ENCODE results near the gene TAF15. TPM values are rescaled to one million over a fixed set of nuclear protein-coding genes. Genes with fewer than 3 reads are reported as not detected.
A peak's percentile ranks its signal among the peaks of the same experiment; 100 is the strongest.

The TAF15 gene
- total RNA-seq, 2 donors from 2014 or later = 310 to 312 TPM

- peaks cover 46% of the 10 kb centered on the region for H3K27me3 Mint-ChIP-seq (ENCODE audit: low read depth)
- peak; percentile 56 to 64 for DNase-seq
- peaks cover 18% of the 10 kb centered on the region for H3K4me1 Mint-ChIP-seq (ENCODE audit: low read depth)
- H3K27ac Mint-ChIP-seq = no peak within 1 kb of the TSS
- no peaks in the 10 kb centered on the region for H3K9me3 Mint-ChIP-seq
- peak; percentile 84 to 85 for ATAC-seq (replicated peaks in 1 of 2)
- no peaks in the 10 kb centered on the region for H3K36me3 Mint-ChIP-seq (ENCODE audit: insufficient read depth in 2 of 2)
- peak within 1 kb of the TSS; percentile 80 to 82 for H3K4me3 Mint-ChIP-seq
Observed at GRCh38 chr17:35795007-35795870, 14.0 kb upstream of the TAF15 start, which contains the start of gene MMP28. Gene MMP28 (minus strand): TSS chr17:35795641. CDS start chr17:35795377, 264 bp downstream.

GRCh38 chr17:35795871-35796265, 13.4 kb upstream of the TAF15 start:
- peaks cover 19% of the 10 kb centered on the region for H3K4me1 Mint-ChIP-seq (ENCODE audit: low read depth)
- no peaks in the 10 kb centered on the region for H3K9me3 Mint-ChIP-seq
- H3K27ac Mint-ChIP-seq = no peak overlapping the region
- H3K36me3 Mint-ChIP-seq (ENCODE audit: insufficient read depth in 2 of 2) = no peaks in the 10 kb centered on the region
- peaks cover 46% of the 10 kb centered on the region for H3K27me3 Mint-ChIP-seq (ENCODE audit: low read depth)
- ATAC-seq (replicated peaks in 1 of 2) (peak in 1 of 2 donors; percentile 10), DNase-seq (no peak)
- peak overlapping the region; percentile 63 to 82 for H3K4me3 Mint-ChIP-seq

GRCh38 chr17:35796942-35797341, 12.3 kb upstream of the TAF15 start:
- Mint-ChIP-seq H3K27ac (no peak overlapping the region), H3K4me1 (ENCODE audit: low read depth) (peaks cover 29% of the 10 kb centered on the region), H3K4me3 (peak overlapping the region in 1 of 2 donors; percentile 52), H3K27me3 (ENCODE audit: low read depth) (peaks cover 44% of the 10 kb centered on the region), H3K9me3 (no peaks in the 10 kb centered on the region), H3K36me3 (ENCODE audit: insufficient read depth in 2 of 2) (no peaks in the 10 kb centered on the region)
- ATAC-seq (replicated peaks in 1 of 2) (no peak), DNase-seq (no peak)

- DNase-seq = no peak
- Mint-ChIP-seq H3K27ac (no peak overlapping the region), H3K4me1 (ENCODE audit: low read depth) (peaks cover 34% of the 10 kb centered on the region), H3K27me3 (ENCODE audit: low read depth) (peaks cover 40% of the 10 kb centered on the region), H3K36me3 (ENCODE audit: insufficient read depth in 2 of 2) (no peaks in the 10 kb centered on the region), H3K9me3 (no peaks in the 10 kb centered on the region), H3K4me3 (peak overlapping the region in 1 of 2 donors; percentile 52)
- ATAC-seq (replicated peaks in 1 of 2) = no peak
Observed at GRCh38 chr17:35797370-35797769, 11.9 kb upstream of the TAF15 start.

GRCh38 chr17:35797918-35798317, 11.4 kb upstream of the TAF15 start:
- Mint-ChIP-seq H3K4me1 (ENCODE audit: low read depth) (peaks cover 38% of the 10 kb centered on the region), H3K9me3 (no peaks in the 10 kb centered on the region), H3K27ac (no peak overlapping the region), H3K36me3 (ENCODE audit: insufficient read depth in 2 of 2) (no peaks in the 10 kb centered on the region), H3K27me3 (ENCODE audit: low read depth) (peaks cover 39% of the 10 kb centered on the region), H3K4me3 (no peak overlapping the region)
- DNase-seq (no peak), ATAC-seq (replicated peaks in 1 of 2) (no peak)

GRCh38 chr17:35799942-35800341, 9.3 kb upstream of the TAF15 start:
- no peaks in the 10 kb centered on the region for H3K9me3 Mint-ChIP-seq
- ATAC-seq (replicated peaks in 1 of 2) (no peak), DNase-seq (no peak)
- H3K27ac Mint-ChIP-seq = no peak overlapping the region
- H3K36me3 Mint-ChIP-seq (ENCODE audit: insufficient read depth in 2 of 2) = no peaks in the 10 kb centered on the region
- H3K27me3 Mint-ChIP-seq (ENCODE audit: low read depth) = peaks cover 19% of the 10 kb centered on the region
- no peak overlapping the region for H3K4me3 Mint-ChIP-seq
- peaks cover 41% of the 10 kb centered on the region for H3K4me1 Mint-ChIP-seq (ENCODE audit: low read depth)

GRCh38 chr17:35801583-35802224, 7.6 kb upstream of the TAF15 start:
- peaks cover 36% of the 10 kb centered on the region for H3K4me1 Mint-ChIP-seq (ENCODE audit: low read depth)
- no peak overlapping the region for H3K27ac Mint-ChIP-seq
- no peaks in the 10 kb centered on the region for H3K9me3 Mint-ChIP-seq
- DNase-seq (no peak), ATAC-seq (replicated peaks in 1 of 2) (no peak)
- no peaks in the 10 kb centered on the region for H3K36me3 Mint-ChIP-seq (ENCODE audit: insufficient read depth in 2 of 2)
- H3K4me3 Mint-ChIP-seq = peak overlapping the region; percentile 16 to 23
- peaks cover 9% of the 10 kb centered on the region for H3K27me3 Mint-ChIP-seq (ENCODE audit: low read depth)

GRCh38 chr17:35804658-35805192, 4.6 kb upstream of the TAF15 start:
- Mint-ChIP-seq H3K4me1 (ENCODE audit: low read depth) (peaks cover 56% of the 10 kb centered on the region), H3K36me3 (ENCODE audit: insufficient read depth in 2 of 2) (no peaks in the 10 kb centered on the region), H3K9me3 (no peaks in the 10 kb centered on the region), H3K4me3 (no peak overlapping the region), H3K27ac (no peak overlapping the region), H3K27me3 (ENCODE audit: low read depth) (no peaks in the 10 kb centered on the region)
- ATAC-seq (replicated peaks in 1 of 2) = peak; percentile 48 to 53
- DNase-seq = peak; percentile 51 to 59

GRCh38 chr17:35807371-35808144, 1.7 kb upstream of the TAF15 start:
- Mint-ChIP-seq H3K4me1 (ENCODE audit: low read depth) (peaks cover 58% of the 10 kb centered on the region), H3K27me3 (ENCODE audit: low read depth) (no peaks in the 10 kb centered on the region), H3K4me3 (peak overlapping the region; percentile 87 to 88), H3K36me3 (ENCODE audit: insufficient read depth in 2 of 2) (peaks cover 3 to 11% of the 10 kb centered on the region in 2 donors), H3K27ac (peak overlapping the region; percentile 94), H3K9me3 (no peaks in the 10 kb centered on the region)
- ATAC-seq (replicated peaks in 1 of 2) (no peak), DNase-seq (no peak)

- peak overlapping the region; percentile 87 to 88 for H3K4me3 Mint-ChIP-seq
- H3K27ac Mint-ChIP-seq = peak overlapping the region; percentile 94
- H3K27me3 Mint-ChIP-seq (ENCODE audit: low read depth) = no peaks in the 10 kb centered on the region
- no peaks in the 10 kb centered on the region for H3K9me3 Mint-ChIP-seq
- H3K4me1 Mint-ChIP-seq (ENCODE audit: low read depth) = peaks cover 58% of the 10 kb centered on the region
- DNase-seq (peak in 1 of 2 donors; percentile 16), ATAC-seq (replicated peaks in 1 of 2) (no peak)
- H3K36me3 Mint-ChIP-seq (ENCODE audit: insufficient read depth in 2 of 2) = peaks cover 6 to 15% of the 10 kb centered on the region in 2 donors
Observed at GRCh38 chr17:35808240-35808961, 883 bp upstream of the TAF15 start.

- peak; percentile 1 to 2 for ATAC-seq (replicated peaks in 1 of 2)
Observed at GRCh38 chr17:35809855-35810461, 674 bp downstream of the TAF15 start.

GRCh38 chr17:35811759-35812158, 2.5 kb downstream of the TAF15 start:
- no peak for DNase-seq

More at GRCh38 chr17:35809855-35810461, 674 bp downstream of the TAF15 start:
- H3K9me3 Mint-ChIP-seq = no peaks in the 10 kb centered on the region
- H3K4me3 Mint-ChIP-seq = peak overlapping the region; percentile 87 to 88
- H3K36me3 Mint-ChIP-seq (ENCODE audit: insufficient read depth in 2 of 2) = peaks cover 6 to 20% of the 10 kb centered on the region in 2 donors
- peak overlapping the region; percentile 94 for H3K27ac Mint-ChIP-seq
- DNase-seq = peak; percentile 44 to 53
- H3K27me3 Mint-ChIP-seq (ENCODE audit: low read depth) = no peaks in the 10 kb centered on the region
- peaks cover 65% of the 10 kb centered on the region for H3K4me1 Mint-ChIP-seq (ENCODE audit: low read depth)

More at GRCh38 chr17:35811759-35812158, 2.5 kb downstream of the TAF15 start:
- peaks cover 6 to 20% of the 10 kb centered on the region in 2 donors for H3K36me3 Mint-ChIP-seq (ENCODE audit: insufficient read depth in 2 of 2)
- peaks cover 78% of the 10 kb centered on the region for H3K4me1 Mint-ChIP-seq (ENCODE audit: low read depth)
- H3K27ac Mint-ChIP-seq = peak overlapping the region; percentile 81
- no peaks in the 10 kb centered on the region for H3K27me3 Mint-ChIP-seq (ENCODE audit: low read depth)
- no peaks in the 10 kb centered on the region for H3K9me3 Mint-ChIP-seq
- H3K4me3 Mint-ChIP-seq = peak overlapping the region; percentile 54 to 58
- ATAC-seq (replicated peaks in 1 of 2) = no peak

Data from activated T-cell treated with anti-CD3 and anti-CD28 coated beads, Interleukin-2, amount 50 U/mL, for 72 hours (primary cell).